Measurements from ENCODE around the gene ADCY9.
A peak's percentile ranks its signal among the peaks of the same experiment; 100 is the strongest.
"Not testable (repeated sequence)": the region's sequence is repeated elsewhere in the genome, so short reads cannot be mapped to it uniquely, and the experiment has no call there.

The ADCY9 gene

DNA sequence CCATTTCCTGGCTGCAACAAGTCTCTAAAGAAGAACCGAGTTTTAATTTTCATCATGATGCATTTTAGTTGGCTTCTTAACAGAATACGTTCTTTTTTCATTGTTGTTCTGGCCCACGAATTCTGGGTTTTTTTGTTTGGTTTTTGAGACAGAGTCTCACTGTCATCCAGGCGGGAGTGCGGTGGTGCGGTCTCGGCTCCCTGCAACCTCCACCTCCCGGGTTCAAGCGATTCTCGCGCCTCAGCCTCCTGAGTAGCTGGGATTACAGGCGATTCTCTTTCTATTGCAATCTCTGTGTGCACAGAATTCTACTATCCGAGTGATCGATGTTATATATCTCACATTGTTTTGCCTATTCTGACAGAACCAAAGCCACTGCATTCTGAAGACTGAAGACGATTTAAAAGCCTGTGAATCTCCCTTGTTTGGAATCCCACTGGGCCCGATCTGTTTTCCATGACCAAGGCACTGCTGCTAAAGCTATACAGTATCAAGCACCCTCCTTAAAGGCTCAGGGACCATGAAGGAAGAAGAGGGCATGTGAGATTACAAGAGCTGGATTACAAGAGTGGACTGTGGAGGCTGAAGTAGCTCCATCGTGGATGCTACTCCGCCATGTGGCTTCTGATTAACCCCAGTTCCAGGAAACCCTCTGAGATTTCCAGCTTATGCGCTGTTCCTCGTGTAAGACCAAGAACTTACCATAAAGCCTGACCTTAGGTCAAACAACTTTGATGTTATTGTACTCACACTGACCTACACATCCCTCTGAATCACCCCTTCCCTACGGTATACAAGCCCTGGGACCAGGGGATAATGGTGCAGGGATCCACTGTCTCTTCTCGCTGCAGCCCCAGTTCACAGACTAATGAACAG, 44.3 kb downstream of the ADCY9 start:
- no peak for DNase-seq

DNA sequence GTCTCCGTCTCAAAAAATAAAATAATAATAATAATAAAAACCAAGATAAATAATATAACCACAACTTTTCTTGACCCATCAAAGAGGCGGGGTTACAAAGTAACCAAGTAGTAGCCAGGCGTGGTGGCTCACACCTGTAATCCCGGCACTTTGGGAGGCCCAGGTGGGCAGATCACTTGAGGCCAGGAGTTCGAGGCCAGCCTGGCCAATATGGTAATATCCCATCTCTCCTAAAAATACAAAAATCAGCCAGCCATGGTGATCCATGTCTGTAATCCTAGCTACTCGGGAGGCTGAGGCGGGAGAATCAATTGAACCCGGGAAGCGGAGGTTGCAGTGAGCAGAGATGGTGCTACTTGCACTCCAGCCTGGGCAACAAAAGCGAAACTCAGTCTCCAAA, 45.3 kb downstream of the ADCY9 start:
- DNase-seq, result no peak

DNA sequence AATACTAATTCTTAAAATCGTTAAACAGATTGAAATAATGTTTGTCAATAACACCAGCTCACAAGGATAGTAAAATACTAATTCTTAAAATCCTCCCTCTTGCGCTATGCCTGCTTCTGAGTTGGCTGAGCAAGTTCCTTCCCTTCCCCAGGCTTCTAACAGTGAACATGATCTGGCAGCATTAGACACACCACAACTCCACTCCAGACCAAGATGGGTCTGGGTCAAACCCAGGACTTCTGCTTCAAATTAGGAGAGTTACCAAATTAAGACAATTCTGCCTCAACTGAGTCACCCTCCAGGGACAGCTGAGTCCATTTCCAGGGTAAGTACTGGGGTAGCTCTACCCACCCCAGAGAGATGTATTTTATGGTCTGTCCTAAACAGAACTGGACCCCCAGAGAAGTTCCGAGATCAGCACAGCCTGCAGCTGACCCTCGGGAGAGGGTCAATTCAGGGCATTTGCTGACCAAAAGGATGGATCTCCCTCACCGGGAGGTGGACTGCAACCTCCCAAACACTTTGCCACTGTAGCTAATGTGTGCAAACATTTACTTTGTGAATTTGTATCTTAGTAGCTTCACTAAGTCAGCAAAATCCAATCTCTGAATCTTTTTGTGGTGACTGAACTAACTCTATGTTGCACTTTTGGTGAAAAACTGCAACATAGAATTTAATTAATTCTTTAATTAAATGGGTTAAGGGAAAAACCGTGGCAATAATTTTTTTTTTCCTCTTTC, 48.8 kb downstream of the ADCY9 start:
- DNase-seq, result no peak

DNA sequence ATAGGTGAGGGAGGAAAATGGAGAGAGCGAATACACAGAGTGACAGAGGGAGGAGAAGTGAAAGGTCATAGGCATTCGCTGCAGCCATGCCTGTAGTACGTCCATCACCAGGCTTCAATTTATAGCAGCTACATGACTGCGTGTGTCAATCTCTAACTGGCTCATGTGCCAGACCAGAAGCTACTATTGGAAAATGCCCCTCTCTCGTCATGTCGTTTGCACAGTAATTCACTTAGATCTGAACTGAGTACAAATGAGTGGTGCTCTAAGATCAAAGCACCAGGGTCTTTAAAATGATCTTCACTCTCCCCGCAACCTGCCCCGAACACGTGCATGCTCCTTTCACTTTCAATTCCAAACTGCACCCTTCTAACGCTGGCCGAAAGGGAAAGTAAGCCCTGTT, 51.3 kb downstream of the ADCY9 start:
- no peak for DNase-seq

GRCh38 chr16:4062212-4062802, 53.9 kb downstream of the ADCY9 start:
- DNase-seq, result no peak

DNA sequence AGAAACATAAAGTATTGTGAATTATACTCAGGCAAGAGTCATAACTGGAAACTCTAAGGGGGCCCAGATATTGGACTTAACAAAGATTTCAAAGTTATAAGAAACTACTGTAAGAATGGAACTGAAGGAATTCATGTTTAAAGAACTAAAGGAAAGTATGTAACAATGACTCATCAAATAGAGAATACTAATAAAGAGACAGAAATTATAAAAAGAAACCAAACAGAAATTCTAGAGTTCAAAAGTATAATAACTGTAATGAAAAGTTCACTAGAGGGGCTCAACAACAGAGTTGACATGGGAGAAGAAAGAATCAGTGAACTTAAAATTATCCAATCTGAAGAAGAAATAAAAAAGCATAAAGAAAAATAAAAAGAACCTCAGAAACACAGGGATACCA, 55.4 kb downstream of the ADCY9 start:
- no peak for DNase-seq

- no peak for DNase-seq
Measured at GRCh38 chr16:4060009-4060408, 56.2 kb downstream of the ADCY9 start.

DNA sequence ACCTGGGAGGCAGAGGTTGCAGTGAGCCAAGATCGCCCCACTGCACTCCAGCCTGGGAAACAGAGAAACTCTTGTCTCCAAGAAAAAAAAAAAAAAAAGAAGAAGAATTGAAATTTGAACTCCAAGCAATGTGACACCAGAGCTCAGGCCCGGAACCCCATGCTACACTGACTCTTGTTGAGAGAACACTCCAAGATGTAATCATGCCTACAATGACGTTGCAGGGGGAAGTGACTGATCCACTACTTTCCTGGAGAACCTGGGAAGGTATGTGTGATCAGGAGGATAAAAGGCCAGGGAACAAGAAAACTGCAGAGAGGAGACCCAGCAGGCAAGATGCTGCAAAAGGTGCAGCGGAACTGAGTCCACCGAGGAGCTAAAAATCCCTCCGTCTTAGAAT, 57.9 kb downstream of the ADCY9 start:
- DNase-seq, result no peak

GRCh38 chr16:4057439-4057877, 58.8 kb downstream of the ADCY9 start:
- no peak for DNase-seq

DNA sequence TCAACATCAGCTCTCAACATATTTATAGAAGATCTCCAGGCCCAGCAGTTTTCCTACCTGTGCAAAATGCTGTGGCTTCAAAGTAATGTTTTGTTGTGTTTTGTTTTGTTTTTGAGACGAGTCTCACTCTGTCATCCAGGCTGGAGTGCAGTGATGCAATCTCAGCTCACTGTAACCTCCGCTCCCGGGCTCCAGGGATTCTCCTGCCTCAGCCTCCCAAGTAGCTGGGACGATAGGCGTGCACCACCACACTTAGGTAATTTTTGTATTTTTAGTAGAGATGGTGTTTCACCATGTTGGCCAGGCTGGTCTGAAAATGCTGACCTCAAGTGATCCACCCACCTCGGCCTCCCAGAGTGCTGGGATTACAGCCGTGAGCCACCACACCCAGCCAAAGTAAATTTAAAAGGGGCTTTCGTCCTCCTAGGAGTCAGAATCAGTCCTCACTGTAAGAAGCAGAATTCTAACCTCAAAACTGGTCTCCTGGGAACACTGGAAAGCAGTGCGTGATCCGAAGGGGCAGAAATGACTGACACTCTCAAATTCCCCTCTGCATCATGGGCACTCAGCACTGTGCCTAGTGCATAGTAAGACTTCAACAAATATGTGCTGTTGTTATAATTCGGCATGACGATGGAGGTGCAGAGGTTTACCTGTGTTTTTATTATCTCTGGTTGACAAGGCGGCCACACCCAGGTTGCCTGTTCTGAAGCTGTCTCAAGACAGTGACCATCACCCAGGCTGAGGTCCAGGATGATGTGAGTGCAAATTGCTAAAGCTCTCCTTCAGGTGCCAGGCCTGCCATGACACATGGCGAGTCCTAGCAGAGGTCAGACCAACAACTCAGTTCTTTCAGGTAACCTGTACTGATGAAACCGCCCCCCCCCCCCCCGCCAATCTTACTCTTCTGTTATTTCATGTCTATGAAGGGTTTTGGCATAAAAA, 59.8 kb downstream of the ADCY9 start:
- no peak for DNase-seq

GRCh38 chr16:4055748-4056147, 60.5 kb downstream of the ADCY9 start:
- no peak for DNase-seq

GRCh38 chr16:4053301-4053845, 62.9 kb downstream of the ADCY9 start:
- DNase-seq, result peak in 48 of 56 donors; percentile 6 to 82 (median 52)

DNA sequence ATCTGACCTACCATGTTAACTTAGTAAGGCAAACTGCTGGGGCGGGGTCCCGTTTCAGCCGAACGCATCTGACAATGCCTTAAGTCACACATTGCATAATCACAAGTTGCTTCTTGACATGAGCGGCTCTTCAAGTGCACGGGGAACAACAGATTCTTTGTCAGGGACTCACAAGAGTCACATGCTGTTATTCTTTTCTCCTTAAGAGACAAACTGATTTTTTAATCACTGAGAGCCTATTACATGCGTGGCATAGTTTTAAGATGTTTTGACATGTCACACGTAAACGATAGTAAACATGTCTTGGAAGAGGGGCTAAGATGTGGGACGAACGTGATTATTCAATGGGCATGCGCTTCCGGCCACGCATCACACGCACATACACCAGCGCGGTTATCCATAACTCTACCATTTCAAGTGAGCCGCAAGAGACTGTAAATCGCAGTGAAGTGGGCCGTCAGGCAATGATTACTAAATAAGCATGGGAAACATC, 63.4 kb downstream of the ADCY9 start:
- peak in 7 of 56 donors; percentile 2 to 40 (median 19) for DNase-seq

DNA sequence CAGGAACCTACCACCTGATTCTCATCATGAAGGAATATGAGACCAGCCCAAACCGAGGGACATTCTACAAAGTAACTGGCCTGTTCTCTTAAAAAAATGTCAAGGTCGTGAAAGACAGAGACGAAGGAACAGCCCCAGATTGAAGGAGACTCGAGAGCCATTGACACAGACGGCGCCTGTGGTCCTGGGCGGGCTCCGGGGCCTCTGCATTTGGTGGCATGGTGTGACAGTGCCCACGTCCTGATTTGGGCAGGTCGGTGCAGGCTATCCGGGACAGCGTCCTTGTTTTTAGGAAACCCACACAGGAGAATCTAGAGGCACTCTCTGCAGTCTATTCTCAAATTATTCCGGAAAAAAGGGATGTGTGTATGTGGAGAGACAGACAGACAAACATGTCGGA, 64.1 kb downstream of the ADCY9 start:
- no peak for DNase-seq

DNA sequence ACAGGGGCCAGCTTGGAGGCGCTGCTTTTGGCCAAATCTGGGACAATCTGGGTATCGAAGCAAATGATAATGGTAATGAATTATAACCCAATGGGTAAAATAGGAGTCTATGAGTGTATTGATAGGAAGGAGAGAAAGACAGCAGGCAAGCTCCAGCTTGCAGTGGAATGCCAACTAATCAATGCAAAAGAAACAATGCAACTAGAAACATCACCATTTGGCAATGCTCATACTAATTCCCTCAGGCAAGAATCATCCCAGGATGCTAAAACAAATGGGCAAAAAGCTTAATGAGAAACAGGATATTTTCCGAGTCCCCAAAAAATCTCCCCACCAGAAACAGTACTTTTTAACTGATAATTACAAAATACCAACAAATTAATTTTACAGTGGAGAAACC, 64.7 kb downstream of the ADCY9 start:
- no peak for DNase-seq

GRCh38 chr16:4049031-4049430, 67.2 kb downstream of the ADCY9 start:
- no peak for DNase-seq

DNA sequence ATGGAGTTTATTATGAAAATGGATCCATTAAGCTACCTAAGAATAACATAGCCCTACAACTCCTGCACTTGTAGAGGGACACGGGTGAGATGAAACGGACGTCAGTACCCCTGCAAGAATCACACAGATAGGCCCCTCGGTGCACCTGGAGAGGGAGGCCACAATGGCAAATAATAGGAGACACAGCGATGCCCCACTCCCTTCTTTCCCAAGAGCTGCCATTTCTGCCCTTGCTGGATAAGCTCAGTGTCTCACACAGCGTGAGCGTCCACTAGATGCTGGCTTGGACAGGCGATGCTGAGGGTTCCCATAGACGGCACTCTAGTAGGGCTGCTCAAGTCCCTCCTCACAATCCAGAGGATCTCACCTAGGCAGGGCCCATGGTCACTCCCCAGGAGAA, 67.8 kb downstream of the ADCY9 start:
- no peak for DNase-seq

- DNase-seq, result no peak
Measured at GRCh38 chr16:4046221-4046620, 70.0 kb downstream of the ADCY9 start.

DNA sequence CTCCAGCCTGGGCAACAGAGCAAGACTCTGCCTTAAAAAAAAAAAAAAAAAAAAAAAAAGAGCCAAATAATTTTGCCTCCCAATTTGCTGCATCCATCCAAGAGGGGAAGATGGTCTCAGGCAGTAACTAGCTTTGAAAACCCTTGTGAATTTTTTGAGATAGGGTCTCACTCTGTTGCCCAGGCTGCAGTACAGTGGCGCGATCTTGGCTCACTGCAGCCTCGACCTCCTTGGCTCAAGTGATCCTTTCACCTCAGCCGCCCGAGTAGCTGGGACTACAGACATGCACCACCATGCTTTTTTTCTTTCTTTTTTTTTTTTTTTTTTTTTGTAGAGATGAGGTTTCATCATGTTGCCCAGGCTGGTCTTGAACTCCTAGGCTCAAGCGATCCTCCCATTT, 70.7 kb downstream of the ADCY9 start:
- DNase-seq, result not testable (repeated sequence)

DNA sequence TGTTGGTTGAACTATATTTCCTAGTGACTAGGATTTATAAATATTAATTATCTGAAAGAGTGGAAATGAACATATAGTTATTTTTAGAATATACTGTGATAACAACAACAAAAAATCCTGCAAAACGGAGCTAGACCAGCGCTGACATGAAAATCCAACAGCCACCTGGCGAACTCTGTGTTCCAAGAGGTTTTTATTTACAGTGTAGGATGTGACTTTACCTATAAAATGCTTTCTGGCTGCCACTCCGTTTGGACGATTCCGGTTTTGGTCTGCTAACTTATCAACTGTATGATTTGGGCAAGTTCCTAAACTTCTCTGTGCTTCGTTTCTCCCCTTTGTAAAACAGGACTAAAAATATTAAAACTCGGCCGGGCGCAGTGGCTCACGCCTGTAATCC, 73.7 kb downstream of the ADCY9 start:
- DNase-seq, result no peak

- DNase-seq, result no peak
Measured at GRCh38 chr16:4038448-4038847, 77.8 kb downstream of the ADCY9 start.
